Cardiac muscle cell (in vitro differentiated cells and primary cell): Measurements from ENCODE around the gene SAFB. TPM values are rescaled to one million over a fixed set of nuclear protein-coding genes. Genes with fewer than 3 reads are reported as not detected.

Experiments used
- DNase-seq, 2 donors: peaks; one replicate each; pipeline versions ENCODE4 v3.0.0 to v3.0.0-alpha.2; 2010 to 2017; ENCODE audit warnings: low read depth in 1 of 2, low spot score in 1 of 2
- H3K27ac ChIP-seq: fragments of 200-600 bp; sonication (generic); 2 replicates; pipeline ENCODE4 v1.5.1; 2016
- H3K27me3 ChIP-seq: fragments of 200-600 bp; sonication (generic); 2 replicates; pipeline ENCODE4 v1.6.0; 2016; ENCODE audit warnings: control low read depth
- H3K36me3 ChIP-seq: fragments of 200-600 bp; sonication (generic); 2 replicates; pipeline ENCODE4 v1.5.1; 2016; ENCODE audit warnings: control low read depth
- H3K4me1 ChIP-seq: fragments of 200-600 bp; sonication (generic); 2 replicates; pipeline ENCODE4 v1.8.1; 2017; ENCODE audit warnings: low read depth, mild to moderate bottlenecking, mixed run types
- H3K4me3 ChIP-seq: fragments of 200-600 bp; sonication (generic); 2 replicates; pipeline ENCODE4 v1.5.1; 2016; ENCODE audit warnings: mild to moderate bottlenecking
- H3K9me3 ChIP-seq: fragments of 200-600 bp; sonication (generic); 2 replicates; pipeline ENCODE4 v1.5.1; 2017; ENCODE audit warnings: low read depth, mild to moderate bottlenecking, control low read depth
- CTCF ChIP-seq: IDR thresholded peaks from 2 replicates; pipeline ENCODE4 v1.5.1; 2012; ENCODE audit warnings: low read depth, mild to moderate bottlenecking, low read length
- polyA plus RNA-seq: library from polyadenylated mRNA; unstranded; fragments of >200 nt; fragmentation: Nextera tagmentation; extraction: Ambion mirVana; gene quantifications from 2 replicates; pipeline ENCODE4 v1.2.1, GENCODE V29; 2016
- total RNA-seq: library from RNA; depleted of rRNA; stranded (reverse); fragments of >200 nt; gene quantifications from 2 replicates; pipeline ENCODE4 v1.2.3, GENCODE V29; 2016

Gene SAFB
- total and polyA plus RNA-seq, 2 experiments from 2014 or later: 108 to 127 TPM

GRCh38 chr19:5707576-5708575, 85.0 kb downstream of the SAFB start:
- DNase-seq: no peak
- Histone ChIP-seq H3K4me3 (no peak overlapping the region), H3K27ac (no peak overlapping the region), H3K4me1 (no peaks in the 10 kb centered on the region), H3K36me3 (peaks cover 41% of the 10 kb centered on the region), H3K9me3 (no peaks in the 10 kb centered on the region), H3K27me3 (no peaks in the 10 kb centered on the region)
- no peak for TF ChIP-seq CTCF

GRCh38 chr19:5711025-5711424, 88.1 kb downstream of the SAFB start:
- H3K4me3 ChIP-seq: no peak overlapping the region
- no peak overlapping the region for H3K27ac ChIP-seq
- H3K27me3 ChIP-seq: no peaks in the 10 kb centered on the region
- no peaks in the 10 kb centered on the region for H3K4me1 ChIP-seq
- DNase-seq: no peak
- H3K9me3 ChIP-seq: no peaks in the 10 kb centered on the region
- peaks cover 31% of the 10 kb centered on the region for H3K36me3 ChIP-seq
- TF ChIP-seq CTCF: no peak

- Histone ChIP-seq H3K36me3 (peaks cover 25% of the 10 kb centered on the region), H3K4me3 (no peak overlapping the region), H3K27ac (no peak overlapping the region), H3K27me3 (no peaks in the 10 kb centered on the region), H3K4me1 (no peaks in the 10 kb centered on the region), H3K9me3 (no peaks in the 10 kb centered on the region)
- no peak for TF ChIP-seq CTCF
- no peak for DNase-seq
These were observed 88.9 kb downstream of the SAFB start for GRCh38 chr19:5711713-5712161.

GRCh38 chr19:5713228-5713627, 90.3 kb downstream of the SAFB start:
- TF ChIP-seq CTCF: no peak
- no peak for DNase-seq
- H3K27me3 ChIP-seq: no peaks in the 10 kb centered on the region
- H3K4me1 ChIP-seq: peaks cover under 1% of the 10 kb centered on the region
- H3K36me3 ChIP-seq: peaks cover 21% of the 10 kb centered on the region
- H3K27ac ChIP-seq: no peak overlapping the region
- no peaks in the 10 kb centered on the region for H3K9me3 ChIP-seq
- no peak overlapping the region for H3K4me3 ChIP-seq

GRCh38 chr19:5714816-5715215, 91.9 kb downstream of the SAFB start:
- peaks cover 6% of the 10 kb centered on the region for H3K4me1 ChIP-seq
- TF ChIP-seq CTCF: no peak
- DNase-seq: no peak
- H3K27me3 ChIP-seq: no peaks in the 10 kb centered on the region
- H3K27ac ChIP-seq: no peak overlapping the region
- no peaks in the 10 kb centered on the region for H3K9me3 ChIP-seq
- H3K36me3 ChIP-seq: peaks cover 21% of the 10 kb centered on the region
- H3K4me3 ChIP-seq: no peak overlapping the region
